Activated T-helper 17 cell treated with anti-CD3 and anti-CD28 coated beads, Interleukin-2, amount 50 U/mL, for 72 hours (primary cell): Measurements from ENCODE around the gene MTHFS. TPM values are rescaled to one million over a fixed set of nuclear protein-coding genes. Genes with fewer than 3 reads are reported as not detected.

Experiments
- total RNA-seq, 2 donors: library from RNA; stranded (reverse); gene quantifications; one replicate each; pipeline ENCODE4 v1.2.3, GENCODE V29; 2022

Gene MTHFS
- total RNA-seq, 2 donors from 2014 or later: 20.3 to 29.2 TPM

Other genes starting within 250 kb of the MTHFS start
- 10 to 100 TPM; 32.7 to 77.0 TPM for gene BCL2A1, start 74.2 kb upstream of the MTHFS start, total RNA-seq
- gene ZFAND6, start 162.7 kb upstream of the MTHFS start, total RNA-seq: 10 to 100 TPM; 26.2 to 35.2 TPM